ENCODE results near the gene PHOSPHO1.

DNA sequence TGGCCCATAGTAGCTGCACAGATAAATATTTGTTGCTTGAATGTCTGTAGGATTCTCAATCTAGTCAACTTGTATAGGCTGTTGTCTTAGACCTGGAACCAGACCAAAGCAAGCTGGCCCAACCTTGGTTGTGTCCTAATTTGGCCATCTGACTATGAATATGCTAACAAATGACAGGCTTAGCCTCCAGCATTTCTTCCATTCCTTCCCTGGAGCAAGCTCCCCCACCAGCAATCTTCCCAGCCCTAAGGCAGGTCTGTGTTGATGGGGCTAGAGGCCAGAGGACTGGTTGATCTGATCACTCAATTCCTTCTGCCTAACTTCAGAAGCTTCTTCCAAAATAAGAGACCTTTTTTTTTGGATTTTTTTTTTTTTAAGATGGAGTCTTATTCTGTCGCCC, 9.4 kb upstream of the PHOSPHO1 start:
- TF ChIP-seq, protein P1, sequence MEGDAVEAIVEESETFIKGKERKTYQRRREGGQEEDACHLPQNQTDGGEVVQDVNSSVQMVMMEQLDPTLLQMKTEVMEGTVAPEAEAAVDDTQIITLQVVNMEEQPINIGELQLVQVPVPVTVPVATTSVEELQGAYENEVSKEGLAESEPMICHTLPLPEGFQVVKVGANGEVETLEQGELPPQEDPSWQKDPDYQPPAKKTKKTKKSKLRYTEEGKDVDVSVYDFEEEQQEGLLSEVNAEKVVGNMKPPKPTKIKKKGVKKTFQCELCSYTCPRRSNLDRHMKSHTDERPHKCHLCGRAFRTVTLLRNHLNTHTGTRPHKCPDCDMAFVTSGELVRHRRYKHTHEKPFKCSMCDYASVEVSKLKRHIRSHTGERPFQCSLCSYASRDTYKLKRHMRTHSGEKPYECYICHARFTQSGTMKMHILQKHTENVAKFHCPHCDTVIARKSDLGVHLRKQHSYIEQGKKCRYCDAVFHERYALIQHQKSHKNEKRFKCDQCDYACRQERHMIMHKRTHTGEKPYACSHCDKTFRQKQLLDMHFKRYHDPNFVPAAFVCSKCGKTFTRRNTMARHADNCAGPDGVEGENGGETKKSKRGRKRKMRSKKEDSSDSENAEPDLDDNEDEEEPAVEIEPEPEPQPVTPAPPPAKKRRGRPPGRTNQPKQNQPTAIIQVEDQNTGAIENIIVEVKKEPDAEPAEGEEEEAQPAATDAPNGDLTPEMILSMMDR (IDR thresholded peaks at IDR 0.05; ENCODE audit: low read length), result no peak
- no peak for TF ChIP-seq EZH2 (optimal IDR thresholded peaks at IDR 0.05; ENCODE audit: low read depth, low read length)
